Right renal cortex interstitium (tissue), 3 donors: ENCODE measurements around the gene ANKRD33. TPM values are rescaled to one million over a fixed set of nuclear protein-coding genes. Genes with fewer than 3 reads are reported as not detected.

ENCODE experiments used
- DNase-seq, 3 donors: peaks; one replicate each; pipeline ENCODE4 v3.0.0-alpha.2; 2013; ENCODE audit warnings: low read depth in 3 of 3, low spot score in 2 of 3
- polyA plus RNA-seq, 3 donors: library from polyadenylated mRNA; unstranded; fragments of 120-200 nt; gene quantifications; one replicate each; pipeline ENCODE4 v1.2.1, GENCODE V29; 2013; ENCODE audit not compliant: insufficient read length in 3 of 3

Gene ANKRD33
- polyA plus RNA-seq, 3 donors: 0.10 to 0.12 (median 0.10) TPM

DNA sequence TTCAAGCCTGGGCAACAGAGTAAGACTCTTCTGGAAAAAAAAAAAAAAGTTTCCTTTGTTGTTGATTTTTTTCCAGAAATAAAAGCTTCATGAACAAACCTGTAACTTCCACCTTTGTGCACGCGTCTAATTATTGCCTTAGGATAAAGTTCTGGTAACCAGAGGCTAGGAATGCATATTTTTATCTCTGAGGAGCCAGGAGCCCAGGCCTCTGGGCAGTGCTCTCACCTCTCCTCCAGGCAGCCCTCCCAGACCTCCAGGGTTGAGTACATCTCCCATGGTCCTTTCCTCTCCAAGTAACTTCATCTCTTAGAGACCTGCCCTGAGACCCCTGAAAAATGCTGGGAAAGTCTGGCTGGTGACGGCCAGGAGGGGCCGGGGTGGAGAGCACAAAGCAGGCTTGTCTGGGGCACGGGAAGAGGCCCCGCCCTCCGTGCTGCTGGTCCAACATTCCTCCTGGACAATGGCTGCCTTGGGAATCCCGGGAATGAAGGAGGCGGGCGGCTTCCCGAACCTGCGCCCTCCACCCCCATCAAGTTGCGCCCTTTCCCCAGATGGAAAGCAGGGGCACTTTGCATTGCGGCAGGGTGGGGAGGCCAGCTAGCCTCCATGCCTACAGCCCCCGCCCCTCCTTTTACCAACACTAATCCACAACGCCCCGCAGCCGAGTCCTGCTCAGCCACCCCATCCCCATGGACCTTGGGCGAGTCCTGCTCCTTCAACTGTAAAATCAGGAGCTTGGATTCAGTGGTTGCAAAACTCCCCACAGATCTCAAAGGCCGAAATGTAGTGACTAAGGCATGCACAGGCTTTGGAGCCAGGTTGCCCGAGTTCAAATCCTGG lies 32.1 kb upstream of the ANKRD33 start:
- no peak for DNase-seq

DNA sequence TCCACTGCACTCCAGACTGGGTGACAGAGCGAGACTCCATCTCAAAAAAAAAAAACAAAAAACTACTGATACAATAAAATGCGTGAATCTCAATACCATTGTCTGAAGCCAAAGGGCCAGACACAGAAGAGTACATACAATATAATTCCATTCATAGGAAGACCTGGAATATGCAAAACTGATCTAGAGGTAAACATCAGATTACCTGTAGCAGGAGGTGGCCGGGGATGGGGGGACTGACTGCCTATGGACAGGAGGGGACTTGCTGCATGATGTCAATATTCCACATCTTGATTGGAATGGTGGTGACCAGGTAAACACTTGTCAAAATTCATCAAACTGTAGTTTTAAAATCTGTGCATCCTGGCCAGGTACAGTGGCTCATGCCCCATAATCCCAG lies 26.9 kb upstream of the ANKRD33 start:
- DNase-seq: no peak

- no peak for DNase-seq
Observed at GRCh38 chr12:51862947-51863346, 25.0 kb upstream of the ANKRD33 start.

DNA sequence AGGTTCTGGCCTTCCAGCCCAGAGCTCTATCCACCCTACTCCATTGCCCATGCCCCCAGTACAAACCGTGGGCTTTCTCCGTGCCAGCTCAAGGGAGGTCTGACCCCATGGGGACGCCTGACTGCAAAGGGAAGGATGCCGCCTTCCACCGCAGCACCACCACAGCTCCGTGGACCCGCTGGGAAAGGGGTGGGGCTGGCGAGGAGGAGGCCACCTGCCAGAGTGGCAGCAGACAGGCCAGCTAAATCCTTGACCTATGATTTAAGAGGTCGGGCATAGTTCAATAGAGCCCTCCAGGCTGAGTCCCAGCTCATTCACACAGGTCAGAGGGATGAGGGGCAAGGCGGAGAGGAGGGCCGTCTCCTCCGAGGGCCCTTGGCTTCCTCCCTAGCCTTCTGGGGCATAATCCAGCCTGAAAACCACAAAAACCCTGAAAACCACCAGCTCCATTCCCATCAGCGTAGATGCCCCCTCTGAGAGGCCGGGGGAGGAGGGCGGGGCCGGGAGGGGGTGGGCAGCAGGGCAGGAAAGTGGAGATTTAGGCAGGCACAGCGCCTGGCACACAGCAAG lies 24.5 kb upstream of the ANKRD33 start:
- DNase-seq: no peak

- DNase-seq: no peak
Observed at GRCh38 chr12:51863933-51864832, 23.7 kb upstream of the ANKRD33 start.

GRCh38 chr12:51864833-51865670 lies 22.9 kb upstream of the ANKRD33 start:
- DNase-seq: no peak

DNA sequence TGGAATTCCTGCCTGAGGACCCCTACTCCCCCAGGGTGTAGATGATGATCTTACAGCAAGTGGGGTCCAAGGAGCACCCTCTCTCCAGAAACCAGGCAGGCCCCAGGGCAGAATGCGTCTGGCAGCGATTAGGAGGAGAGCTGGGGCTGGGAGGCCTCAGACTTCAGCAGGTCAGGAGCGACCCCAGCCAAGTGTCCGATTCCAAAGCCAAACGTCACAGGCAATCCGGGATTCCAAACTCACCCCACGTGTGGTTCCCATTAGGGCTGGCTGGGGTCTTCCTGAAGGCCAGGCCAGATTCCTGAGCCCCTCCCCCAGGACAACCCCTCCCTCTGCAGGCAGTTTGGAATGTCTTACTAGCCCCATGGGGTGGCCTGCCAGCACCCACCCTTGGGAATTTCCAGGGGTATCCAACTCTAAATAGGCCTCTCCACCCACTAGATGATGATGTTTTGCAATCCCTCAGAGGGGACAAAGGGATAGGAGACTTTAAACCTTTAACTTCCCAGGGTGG lies 22.1 kb upstream of the ANKRD33 start:
- DNase-seq: no peak

DNA sequence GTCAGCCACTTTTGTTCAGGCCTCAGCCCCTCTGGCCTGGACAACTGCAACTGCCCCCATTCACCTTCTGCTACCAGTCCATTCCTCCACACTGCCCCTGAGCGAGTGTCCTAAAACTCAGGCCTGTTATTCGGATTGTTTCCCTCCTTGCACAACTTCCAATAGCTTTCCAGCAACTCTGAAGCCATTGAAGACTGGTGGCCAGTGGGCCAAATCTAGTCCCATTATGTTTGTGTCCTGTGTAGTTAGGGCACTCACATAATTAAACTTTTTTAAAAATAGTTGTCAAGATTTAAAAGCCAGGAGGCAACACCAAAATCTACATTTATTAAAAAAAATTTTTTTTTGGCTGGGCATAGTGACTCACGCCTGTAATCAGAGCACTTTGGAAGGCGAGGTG lies 21.6 kb upstream of the ANKRD33 start:
- no peak for DNase-seq

DNA sequence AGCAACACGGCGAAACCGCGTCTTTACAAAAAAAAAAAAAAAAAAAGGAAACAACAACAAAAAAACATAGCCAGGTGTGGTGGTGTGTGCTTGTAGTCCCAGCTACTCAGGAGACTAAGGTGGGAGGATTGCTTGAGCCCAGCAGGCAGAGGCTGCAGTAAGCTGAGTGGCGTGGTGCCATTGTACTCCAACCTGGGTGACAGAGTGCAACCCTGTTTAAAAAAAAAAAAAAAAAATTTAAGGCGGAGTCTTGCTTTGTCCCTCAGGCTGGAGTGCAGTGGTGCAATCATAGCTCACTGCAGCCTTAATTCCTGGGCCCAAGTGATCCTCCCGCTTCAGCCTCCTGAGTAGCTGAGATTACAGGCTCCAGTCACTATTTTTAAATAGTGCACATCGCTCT lies 21.1 kb upstream of the ANKRD33 start:
- no peak for DNase-seq

DNA sequence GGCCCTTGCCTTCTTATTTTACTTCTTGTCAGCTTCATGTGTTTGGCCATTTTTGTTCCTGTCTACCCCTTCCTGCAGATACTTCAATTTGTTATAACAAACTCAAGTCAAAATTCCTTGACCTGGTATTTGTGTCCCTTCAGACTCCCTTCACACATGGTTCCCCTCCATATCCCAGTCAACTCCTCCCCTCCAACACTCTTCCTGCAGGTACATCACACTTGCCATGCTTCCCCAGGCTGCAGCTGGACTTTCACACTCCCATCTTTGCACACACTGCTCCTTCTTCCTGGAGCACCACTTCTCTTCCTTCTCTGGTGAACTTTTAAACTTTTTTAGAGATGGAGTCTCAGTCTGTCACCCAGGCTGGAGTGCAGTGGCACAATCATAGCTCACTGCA lies 20.5 kb upstream of the ANKRD33 start:
- no peak for DNase-seq

DNA sequence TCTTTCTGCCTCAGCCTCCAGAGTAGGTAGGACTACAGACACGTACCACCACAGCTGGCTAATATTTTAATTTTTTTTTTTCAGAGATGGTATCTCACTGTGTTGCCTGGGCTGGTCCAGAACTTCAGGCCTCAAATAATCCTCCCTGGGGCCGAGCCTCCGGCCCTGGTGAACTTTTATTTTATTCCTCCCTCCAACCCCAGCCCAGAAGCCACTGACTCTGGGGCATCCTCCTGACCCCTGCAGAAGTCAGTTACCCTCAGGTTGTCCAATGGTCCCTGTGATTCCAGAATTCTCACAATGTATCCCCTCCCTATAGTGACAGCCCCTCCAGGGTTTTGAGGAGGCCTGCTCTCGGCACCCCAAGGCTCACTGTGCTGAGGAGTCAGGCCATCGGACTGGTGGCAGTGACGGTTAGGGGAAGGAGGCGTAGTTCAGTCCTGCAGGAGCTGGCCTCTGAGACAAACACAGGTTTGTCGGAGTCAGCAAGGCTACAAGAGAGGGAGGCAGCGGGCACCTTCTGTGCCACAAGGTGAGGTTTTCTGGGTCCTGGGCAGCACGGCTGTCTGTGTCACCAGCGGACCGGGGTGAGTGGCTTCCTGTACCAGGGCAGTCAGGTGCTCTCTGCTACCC lies 20.0 kb upstream of the ANKRD33 start:
- DNase-seq: no peak

- no peak for DNase-seq
Observed at GRCh38 chr12:51868821-51869495, 18.9 kb upstream of the ANKRD33 start.

- DNase-seq: no peak
Observed at GRCh38 chr12:51869496-51869865, 18.4 kb upstream of the ANKRD33 start.

DNA sequence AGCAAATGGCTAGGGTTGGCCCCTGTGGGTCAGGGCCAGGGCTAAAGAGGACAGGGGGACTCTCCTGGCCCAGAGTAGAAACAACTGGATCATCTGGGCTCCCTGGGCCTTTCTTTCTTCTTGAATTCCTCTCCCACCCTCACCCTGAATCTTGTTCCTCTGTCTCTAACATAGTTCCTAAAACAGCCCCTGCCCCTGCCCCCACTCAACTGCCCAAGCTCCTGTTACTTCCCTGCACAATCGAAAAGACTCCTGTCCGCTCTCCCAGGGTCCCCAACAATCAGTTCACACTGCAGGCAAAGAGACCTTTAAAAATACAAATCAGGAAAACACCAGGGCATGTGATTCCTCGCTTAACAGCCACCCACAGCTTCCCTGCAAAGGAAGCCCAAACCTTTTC lies 18.0 kb upstream of the ANKRD33 start:
- no peak for DNase-seq

GRCh38 chr12:51870504-51870903 lies 17.4 kb upstream of the ANKRD33 start:
- no peak for DNase-seq

GRCh38 chr12:51871126-51871525 lies 16.8 kb upstream of the ANKRD33 start:
- no peak for DNase-seq

GRCh38 chr12:51871918-51872688 lies 15.8 kb upstream of the ANKRD33 start:
- no peak for DNase-seq

DNA sequence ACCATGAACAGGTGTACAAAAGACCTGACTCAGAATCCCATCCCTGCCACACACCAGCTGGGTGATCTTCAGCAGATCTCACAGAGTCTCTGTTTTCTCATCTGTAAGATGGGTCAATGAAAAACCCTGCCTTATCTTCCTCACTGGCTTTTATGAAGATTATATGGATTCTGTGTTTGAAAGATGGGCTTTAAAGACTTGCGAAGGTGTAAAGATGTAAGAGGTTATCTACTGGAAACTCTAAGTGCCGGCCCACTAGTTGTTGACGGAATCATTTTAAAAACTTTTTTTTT lies 15.3 kb upstream of the ANKRD33 start:
- DNase-seq: no peak
